Activated T-helper 9 cell treated with anti-CD3 and anti-CD28 coated beads, Interleukin-2, amount 50 U/mL, for 16 hours (primary cell): Measurements from ENCODE around the gene CBLN4.

ENCODE experiments used
- DNase-seq: peaks from one replicate; pipeline ENCODE4 v3.0.0-alpha.2; 2020; ENCODE audit warnings: low read depth

Gene CBLN4

DNA sequence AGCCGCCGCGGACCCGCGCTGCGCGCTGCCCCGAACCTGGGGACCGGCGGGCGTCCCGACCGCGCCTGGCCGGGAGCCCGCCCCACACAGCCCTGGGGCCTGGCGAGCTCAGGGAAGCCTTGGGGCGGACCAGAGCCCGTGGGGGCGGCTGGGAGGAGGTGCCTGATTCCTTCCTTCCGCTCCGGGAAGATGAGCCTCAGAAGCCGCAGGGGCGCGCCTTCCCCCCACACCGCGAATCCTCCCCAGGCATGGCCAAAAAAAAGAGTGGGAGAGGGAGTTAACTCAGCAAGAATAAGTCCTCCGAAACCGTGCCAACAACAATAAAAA lies at the start of gene CBLN4:
CBLN4 (minus strand) TSS at position 131 of the 327 bp plus-strand sequence. CDS start 1,348 bp downstream, outside the sequence.
- no peak for DNase-seq

DNA sequence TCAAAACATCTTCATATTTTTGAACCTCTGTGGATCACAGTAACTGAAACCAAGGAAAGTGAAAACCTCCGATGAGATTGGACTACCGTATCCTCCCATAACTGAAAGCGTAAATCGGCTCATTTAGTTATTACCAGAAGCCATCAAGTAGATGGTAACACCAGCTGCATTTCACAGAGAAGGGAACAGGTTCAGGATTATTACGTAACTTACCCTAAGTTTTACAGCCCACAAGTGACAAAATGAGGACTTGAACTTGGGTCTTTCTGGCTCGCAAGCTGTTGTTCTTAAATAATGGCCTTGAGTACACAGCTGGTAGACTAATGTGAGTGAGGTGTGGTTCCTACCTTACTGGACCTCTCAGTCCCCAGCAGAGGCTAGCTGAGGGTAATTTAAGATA lies 37.9 kb upstream of the CBLN4 start:
- no peak for DNase-seq

DNA sequence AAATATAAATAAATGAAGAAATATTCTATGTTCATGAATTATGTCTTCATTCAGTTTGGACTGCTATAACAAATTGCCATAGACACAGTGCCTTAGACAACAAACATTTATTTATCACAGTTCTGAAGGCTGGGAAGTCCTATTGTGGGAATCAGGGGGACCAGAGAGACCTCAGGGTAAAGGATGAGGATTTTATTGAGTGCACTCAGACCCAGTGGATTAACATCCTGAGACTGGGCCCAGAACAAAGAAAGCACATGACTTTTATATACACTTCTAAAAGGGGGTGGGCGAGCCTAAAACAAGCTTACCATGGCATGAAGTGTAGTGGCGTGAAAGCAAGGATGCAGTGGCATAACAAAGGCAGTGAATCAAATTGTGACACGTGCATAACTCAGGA lies 26.9 kb upstream of the CBLN4 start:
- no peak for DNase-seq

DNA sequence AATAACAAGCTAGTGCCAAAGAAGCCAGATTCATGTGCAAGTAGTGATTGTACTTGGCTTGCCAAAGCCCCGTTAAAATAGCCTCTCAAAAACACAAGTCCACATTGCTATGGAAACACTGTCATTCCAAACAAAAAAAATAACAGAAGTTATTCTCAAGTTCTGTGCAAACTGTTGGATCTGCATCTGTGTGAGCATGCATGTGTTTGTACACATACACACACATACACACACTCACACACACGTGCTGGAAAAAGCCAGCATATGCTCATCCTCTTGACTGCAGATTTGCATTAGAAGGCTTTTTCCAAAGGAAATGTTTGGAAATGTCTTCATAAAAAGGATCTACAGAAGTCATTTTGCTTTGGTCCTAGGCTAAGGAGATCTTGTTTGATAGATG lies 13.4 kb upstream of the CBLN4 start:
- DNase-seq: no peak

DNA sequence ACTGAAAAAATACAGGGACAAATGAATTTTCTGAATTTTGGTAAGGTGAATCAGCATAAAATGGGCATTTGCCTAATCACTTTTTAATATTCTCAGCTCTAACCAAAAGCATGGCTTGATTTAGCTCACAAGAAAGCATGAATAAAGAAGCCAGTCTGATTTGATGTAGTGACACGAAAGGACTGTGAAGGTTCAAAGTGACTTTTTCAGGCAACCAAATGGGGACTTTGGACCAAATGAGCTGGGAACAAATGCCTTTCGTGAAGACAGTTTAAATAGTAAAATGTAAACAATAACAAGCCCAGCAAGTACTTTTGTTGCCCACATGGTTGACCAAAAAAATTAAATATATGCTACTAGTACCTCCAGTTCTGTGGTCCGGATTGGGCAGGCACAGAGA lies 12.9 kb upstream of the CBLN4 start:
- DNase-seq: no peak

DNA sequence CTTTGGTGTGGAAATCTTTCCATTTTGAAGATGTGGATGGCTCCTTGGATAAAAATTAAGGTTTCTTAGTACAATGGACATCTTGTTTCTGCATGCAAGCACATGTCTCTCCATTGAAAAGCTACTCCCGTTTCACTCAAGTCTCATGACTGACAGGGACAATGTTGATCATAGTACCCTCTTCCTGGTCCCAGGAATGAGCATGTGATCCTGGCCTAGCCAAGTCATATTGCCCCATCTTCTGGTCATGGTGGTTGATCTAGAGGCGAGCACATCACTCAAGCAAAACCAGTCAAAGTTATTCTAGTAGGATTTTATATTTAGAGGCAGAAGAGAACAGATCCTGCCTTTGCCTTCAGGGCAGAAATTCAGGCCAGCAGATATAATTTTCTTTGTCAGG lies 12.2 kb upstream of the CBLN4 start:
- no peak for DNase-seq

DNA sequence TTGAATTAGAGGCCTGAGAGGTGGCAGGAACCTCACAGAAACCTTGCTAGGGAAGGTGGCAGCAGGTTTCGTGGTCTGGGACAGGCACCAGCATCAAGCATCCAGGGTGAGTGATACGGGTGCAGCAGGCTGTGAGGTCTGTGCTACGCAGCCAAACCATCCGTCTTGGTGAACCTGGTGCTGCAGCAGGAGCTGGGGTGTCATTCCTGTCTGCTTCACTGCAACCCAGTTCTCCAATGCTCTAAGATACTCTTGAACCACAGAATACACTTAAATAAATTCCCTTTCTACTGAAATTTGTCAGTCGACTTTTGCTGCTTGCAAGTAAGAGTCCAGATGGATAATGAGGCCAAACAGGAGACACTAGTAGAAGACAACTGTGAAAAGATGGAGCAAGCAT lies 9.7 kb upstream of the CBLN4 start:
- no peak for DNase-seq

DNA sequence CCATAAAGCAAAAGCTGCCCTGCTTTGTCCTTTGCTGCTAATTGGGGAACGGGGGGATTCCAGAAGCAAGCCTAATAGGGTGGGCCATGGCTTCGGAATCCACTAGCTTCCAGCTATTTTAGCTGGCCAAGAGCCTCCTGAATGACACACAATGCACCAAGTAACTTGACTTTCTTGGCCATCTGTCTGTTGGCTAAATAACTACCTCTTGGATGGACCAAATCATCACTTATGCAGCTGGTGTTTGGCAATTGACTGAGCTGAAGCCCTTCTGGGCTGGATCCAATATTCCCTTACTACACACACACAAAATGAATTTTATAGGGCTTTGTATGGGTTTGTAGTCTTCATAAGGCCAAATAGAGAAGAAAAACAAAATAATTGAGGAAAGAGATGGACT lies 8.8 kb upstream of the CBLN4 start:
- DNase-seq: no peak

DNA sequence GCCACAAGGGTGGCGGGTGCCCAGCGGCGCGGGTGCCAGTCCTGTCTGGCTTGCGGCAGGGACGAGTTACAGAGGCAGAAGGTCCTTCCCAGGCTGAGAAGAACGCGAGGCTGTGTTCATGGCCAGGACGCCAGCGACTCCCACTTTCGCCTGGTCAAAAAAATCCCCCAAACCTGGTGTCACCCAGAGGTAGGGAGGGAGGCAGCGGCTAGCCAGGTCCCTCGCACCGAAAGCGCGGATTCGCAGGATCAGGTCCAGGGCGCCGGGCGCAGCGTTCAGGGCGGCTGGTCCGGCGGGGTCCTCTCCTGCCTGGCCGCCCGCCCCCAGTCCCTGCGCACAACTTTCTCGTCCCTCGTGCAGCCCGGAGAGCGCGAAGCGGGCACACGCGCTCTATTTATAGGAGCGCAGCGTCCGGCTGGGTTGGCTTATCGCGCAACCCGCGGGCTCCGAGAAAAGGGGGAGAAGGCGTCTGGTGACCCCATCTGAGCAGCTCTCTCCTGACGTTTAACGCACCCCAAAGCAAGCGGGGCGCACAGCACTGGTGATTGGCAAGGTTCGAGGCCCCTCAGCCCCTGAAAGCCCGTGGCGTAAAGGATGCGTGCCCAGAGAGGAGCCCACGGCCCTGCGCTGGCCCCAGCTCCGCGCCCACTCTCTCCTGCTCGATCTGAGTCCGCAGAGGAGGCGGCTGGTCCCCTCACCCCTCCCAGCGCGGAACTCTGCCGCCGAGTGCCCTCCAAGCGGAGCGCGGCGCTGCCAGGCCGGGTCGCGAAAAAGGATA lies 519 bp downstream of the CBLN4 start:
- DNase-seq: no peak

DNA sequence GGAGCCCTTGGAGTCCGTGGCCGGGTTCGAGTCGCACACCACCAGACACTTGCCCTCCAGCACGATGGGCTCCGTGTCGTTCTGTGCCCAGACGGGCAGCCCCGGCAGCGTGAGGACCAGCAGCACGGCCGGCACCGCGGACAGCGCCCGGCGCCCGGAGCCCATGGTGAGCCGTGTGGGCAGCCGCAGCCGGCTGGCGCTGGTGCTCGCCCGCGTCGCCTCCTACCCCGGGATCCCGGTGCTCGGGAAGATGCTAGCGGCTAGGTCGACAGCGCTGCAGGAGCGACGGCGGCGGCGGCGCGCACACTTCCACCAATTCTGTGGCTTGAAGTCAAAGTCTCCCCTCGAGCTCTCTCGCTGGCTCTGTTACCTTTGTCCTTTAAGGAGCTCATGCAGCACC lies 1.3 kb downstream of the CBLN4 start:
- no peak for DNase-seq

DNA sequence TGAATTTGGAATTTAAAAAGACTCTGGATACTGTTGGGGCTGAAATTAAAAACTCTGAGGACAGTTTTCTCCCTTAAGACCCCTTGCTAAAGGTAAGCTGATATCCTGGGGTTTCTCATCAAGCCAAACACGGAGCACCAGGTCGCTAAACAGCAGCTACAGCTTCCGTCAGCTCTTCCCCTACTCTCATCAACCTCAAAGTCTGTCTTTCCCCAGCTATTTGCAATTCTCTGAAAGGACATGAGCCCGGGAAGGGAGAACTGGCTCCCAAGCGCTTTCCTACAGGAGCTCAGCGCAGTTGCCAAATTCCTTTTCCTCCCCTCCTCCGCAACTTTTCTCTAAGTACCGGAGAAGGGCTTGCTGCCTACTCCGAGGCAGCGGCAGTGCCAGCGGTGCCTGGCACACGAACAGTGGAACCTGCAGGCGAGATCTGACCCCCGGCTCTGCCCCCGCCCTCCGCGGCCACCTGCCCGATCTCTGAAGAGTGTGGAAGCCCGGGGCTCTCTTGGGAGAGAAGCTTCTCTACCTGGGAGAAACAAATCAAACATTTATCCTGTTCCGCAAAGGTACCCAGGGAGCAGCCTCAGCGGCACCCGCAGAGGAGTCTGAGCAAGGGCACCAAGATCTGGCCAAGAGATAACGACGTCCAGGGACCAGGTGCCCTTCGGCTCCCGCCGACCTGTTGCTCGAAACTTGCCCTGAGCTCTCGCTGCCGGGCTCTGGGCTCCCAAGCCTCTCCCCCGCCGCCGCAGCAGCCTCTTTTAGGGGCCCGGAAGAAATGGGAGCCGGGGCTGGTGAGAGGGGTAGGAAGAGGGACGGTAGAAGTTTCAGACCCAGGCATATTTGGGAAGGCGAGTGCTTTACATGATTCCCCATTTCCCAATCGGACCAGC lies 2.2 kb downstream of the CBLN4 start:
- no peak for DNase-seq

DNA sequence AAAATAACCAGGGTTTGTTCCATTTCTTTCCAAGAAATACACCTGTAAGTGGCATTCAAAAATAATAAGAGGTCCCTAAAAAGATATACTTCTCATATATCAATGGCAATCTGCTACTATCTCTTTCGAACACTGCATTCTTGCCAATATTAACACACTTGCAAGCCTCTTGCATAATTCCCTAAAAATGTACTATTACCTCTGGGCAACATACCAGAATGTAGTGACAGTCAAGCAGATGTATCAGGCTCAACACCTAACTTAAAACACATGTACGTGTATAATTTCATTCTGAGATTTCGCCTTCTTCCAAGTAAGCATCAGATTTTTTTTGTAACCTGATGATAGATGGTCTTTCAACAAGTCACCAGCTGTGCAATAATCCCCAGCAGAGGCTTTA lies 3.4 kb downstream of the CBLN4 start:
- no peak for DNase-seq

DNA sequence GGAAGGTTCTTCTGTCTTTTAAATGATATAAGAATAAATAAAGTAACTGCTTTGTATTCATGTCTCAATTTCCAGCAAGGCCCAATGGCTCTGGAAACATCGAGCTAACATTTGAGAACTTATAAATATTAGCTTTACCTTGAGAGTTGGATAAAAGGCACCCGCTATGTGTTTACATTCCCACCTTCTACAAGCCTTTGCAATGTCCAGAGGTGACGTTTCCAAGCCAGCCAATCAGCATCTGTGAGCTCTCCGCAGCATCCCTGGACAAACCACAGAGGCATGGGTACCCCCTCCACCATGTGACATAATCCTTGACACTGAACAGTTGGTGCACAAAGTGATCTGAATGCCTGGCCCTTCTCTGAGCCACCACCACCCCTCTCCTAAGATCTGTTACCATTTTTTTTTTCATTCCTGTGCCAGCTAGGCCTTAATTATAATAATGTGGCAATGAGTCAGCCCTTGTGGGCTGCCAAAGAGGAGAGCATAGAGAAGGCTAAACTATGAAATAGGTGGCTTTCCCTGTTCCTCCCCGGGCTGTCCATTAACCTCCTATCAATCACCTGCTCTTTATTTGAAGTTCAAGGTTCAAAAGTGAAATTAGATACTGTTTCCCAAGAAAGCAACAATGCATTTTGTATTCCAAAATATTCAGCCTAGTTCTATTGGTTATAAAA lies 4.1 kb downstream of the CBLN4 start:
- no peak for DNase-seq

DNA sequence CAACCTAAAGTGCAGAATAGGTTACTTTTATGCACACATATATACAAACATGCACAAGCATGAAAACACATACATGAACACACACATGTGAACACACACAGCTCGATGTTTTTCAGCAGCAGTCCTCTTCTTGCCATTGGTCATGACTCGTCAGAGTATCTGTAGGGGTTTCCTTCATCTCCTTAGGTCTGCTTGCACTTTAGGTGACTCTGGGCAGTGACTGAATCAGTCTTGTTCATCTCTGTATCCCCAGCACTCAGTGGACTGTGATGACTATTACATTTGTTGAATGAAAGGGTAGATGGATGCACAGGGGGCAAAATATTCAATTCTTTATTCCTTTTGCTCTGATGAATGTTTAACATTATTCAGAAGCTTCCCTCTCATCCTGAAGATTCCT lies 26.8 kb downstream of the CBLN4 start:
- no peak for DNase-seq

DNA sequence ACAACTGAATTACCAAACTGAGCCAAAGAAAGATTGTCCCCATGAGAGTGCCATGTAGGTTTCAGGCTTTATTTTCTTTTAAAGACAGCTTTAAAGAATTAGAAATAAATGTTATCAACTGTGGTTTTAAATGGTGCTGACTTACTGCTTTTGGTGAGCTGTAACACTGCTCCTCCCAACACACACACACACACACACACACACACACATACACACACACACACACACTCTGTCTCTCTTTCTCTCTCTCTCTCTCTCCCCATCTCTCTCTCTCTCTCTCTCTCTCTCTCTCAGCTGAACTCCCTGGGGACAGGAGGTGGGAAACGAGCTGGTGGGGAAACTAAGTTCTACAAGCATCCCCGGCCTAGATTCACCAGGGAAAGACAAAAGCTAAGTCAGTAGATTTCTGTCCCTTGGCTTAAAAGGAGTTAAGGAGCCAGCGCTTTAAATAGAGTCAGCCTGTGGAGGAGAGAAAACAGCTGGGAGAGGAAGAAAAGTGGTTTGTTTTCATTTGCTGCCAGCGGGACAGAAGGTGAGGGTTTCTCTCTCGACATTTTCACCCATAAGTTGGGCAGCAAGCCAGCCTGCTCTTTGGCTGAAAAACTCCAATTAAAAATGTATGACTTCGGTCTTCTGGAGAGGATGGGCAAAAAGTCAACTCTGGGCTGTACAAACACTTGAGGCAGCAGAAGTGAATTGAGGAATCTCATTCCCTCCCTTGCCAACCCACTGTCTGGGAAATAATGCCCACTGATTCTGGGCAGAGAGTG lies 27.4 kb downstream of the CBLN4 start:
- DNase-seq: no peak

DNA sequence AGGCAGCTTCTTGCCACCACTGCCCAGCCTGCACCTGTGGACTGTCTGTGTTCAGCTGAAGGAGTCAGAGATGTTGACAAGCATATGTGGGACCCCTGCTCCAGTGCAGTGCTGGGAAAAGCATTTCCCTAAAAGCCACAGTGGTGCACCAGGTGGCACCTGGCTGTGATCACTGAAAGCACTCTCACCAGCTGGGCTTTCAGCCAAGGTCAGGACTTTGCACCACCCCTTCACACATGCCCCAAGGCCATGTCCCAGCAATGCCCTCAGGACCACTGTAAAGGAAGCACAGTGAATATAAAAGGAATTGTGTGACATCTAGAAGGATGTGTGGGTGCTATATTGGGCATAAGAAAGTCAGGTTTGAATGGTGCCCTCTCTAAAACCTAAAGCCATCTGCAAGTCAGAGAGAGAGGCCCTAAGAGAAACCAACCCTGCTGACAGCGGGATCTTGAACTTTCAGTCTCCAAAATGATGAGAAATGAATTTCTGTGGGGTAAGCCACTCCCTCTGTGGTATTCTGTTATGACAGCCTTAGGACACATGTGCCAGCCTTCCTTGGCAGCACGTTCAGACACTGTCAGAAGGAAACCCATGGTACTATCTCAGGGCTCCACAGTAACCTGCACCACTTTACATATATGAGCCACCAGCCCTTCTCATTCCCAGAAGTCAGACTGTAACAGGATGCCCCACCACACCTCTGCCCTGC lies 30.7 kb downstream of the CBLN4 start:
- no peak for DNase-seq

DNA sequence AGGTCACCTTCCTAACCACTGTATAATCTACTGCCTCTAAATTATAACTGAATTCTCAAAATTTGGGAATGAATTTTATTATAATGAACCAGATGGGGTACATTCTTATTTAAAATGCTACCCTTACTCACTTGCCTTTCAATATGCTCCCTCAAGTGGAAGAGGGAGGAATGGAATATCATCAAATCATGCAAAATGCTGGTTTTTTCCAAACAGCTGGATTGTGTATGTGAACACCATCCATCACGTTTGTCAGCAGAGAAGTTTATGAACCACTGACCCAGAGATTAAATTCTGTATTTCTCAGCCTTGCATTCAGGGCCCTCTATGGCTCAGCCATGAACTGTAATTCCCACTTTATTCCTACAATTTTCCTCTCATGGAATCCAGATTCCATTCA lies 40.5 kb downstream of the CBLN4 start:
- DNase-seq: no peak

DNA sequence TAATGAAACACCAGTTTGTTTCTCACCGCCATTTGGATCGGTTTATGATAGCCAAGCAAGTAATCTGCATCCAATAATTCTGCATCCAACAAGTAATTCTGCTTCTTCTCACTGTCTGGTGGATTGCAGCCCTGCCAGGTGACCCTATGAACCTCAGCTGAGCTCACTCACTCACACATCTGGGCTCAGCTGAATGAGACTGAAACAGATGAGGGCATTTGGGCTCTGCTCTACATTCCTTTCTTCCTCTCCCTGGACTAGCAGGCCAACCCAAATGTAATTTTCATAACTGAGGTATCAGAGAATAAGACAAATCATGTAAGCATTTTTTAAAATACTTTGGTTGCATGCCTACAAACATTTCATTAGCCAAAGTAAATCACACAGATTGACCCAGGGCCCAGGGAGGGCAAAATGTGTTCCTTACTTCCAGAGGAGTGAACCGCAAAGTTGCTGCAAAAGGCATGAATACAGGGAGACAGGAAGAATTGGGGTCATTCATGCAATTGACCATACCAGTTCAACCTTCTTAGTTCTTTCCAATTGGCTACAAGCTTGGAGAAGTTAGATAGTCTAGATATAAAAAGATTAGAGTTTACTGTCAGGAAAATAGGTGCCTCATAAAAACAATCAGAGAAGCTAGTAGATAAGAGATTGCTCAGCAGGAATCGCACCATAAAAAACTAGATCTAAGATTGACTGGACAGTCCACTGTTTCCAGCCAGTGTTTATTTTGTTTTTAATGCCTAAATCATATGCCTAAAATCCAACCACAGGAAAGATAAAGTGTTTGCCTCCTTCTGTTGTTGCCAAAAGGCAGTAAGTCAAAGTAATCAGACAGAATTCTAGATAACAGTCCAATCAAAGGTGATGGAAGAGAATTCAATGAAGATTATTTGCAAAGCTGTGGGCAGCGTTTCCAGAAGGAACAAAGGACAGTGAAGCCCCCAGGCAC lies 43.7 kb downstream of the CBLN4 start:
- DNase-seq: no peak

DNA sequence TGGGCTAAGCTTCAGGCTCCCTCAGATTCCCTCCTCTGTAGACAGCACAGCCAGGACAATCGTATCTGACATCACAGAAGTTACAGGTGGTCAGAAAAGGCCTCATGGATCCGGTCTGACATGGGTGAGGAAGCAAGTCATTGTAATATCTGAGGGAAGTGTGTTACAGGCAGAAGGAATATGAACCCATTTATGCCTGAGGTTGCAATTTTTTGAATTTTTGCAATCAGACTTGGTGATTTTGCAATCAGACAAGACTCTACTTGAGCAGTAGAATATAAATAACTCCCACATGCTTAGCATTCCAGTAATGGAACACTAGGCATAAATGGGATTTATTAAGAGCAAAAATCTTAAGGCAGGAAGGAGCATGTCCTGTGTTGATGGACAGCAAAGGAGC lies 52.1 kb downstream of the CBLN4 start:
- no peak for DNase-seq

DNA sequence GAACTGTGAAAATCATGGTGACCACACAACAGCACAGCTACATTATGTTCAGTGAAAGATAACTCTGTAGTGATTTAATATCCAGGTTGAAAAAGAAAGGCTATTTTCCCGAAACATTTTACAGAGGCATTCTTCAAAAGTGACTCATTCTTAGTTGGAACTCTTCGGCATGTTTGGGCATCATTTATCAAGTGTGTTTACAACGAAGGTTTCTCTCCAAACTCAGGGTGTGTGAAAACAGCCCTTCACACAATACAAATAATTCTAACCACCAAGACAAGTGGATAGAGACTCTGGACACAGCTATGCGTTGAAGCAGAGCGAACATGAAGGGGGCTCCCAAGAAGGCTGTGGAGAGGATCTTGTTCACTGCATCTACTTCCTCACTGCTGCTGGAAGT lies 57.6 kb downstream of the CBLN4 start:
- no peak for DNase-seq
